PC-9 (cell line): ENCODE data around the gene SHISA5.

Experiments used
- EZH2 ChIP-seq: fragments of 200-600 bp; sonication (generic); IDR thresholded peaks from 2 replicates; pipeline ENCODE4 v1.8.0; 2017; ENCODE audit warnings: antibody characterized with exemption, low read depth
- TF ChIP-seq, protein P1 (sequence below): fragments of 200-600 bp; sonication (generic); conservative IDR thresholded peaks from 2 replicates; pipeline ENCODE4 v1.6.1; 2017; ENCODE audit warnings: mixed run types, antibody characterized with exemption, mild to moderate bottlenecking, moderate library complexity

- TF ChIP-seq, protein P1, sequence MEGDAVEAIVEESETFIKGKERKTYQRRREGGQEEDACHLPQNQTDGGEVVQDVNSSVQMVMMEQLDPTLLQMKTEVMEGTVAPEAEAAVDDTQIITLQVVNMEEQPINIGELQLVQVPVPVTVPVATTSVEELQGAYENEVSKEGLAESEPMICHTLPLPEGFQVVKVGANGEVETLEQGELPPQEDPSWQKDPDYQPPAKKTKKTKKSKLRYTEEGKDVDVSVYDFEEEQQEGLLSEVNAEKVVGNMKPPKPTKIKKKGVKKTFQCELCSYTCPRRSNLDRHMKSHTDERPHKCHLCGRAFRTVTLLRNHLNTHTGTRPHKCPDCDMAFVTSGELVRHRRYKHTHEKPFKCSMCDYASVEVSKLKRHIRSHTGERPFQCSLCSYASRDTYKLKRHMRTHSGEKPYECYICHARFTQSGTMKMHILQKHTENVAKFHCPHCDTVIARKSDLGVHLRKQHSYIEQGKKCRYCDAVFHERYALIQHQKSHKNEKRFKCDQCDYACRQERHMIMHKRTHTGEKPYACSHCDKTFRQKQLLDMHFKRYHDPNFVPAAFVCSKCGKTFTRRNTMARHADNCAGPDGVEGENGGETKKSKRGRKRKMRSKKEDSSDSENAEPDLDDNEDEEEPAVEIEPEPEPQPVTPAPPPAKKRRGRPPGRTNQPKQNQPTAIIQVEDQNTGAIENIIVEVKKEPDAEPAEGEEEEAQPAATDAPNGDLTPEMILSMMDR = no peak
- no peak for TF ChIP-seq EZH2
These were observed 57.9 kb downstream of the SHISA5 start for GRCh38 chr3:48446043-48446424.
